ENCODE results near the gene MGAT5B.

GRCh38 chr17:76981545-76982295, 113.5 kb downstream of the MGAT5B start:
- TF ChIP-seq POLR2A (IDR thresholded peaks at IDR 0.05): no peak
- no peak for TF ChIP-seq POLR2AphosphoS5 (IDR thresholded peaks at IDR 0.05)
- TF ChIP-seq, protein P1, sequence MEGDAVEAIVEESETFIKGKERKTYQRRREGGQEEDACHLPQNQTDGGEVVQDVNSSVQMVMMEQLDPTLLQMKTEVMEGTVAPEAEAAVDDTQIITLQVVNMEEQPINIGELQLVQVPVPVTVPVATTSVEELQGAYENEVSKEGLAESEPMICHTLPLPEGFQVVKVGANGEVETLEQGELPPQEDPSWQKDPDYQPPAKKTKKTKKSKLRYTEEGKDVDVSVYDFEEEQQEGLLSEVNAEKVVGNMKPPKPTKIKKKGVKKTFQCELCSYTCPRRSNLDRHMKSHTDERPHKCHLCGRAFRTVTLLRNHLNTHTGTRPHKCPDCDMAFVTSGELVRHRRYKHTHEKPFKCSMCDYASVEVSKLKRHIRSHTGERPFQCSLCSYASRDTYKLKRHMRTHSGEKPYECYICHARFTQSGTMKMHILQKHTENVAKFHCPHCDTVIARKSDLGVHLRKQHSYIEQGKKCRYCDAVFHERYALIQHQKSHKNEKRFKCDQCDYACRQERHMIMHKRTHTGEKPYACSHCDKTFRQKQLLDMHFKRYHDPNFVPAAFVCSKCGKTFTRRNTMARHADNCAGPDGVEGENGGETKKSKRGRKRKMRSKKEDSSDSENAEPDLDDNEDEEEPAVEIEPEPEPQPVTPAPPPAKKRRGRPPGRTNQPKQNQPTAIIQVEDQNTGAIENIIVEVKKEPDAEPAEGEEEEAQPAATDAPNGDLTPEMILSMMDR (IDR thresholded peaks at IDR 0.05): no peak

Data from sigmoid colon (tissue), 4 donors.